ENCODE data around the gene C22orf15.
"Not testable (repeated sequence)": the region's sequence is repeated elsewhere in the genome, so short reads cannot be mapped to it uniquely, and the experiment has no call there.

The C22orf15 gene, protein sequence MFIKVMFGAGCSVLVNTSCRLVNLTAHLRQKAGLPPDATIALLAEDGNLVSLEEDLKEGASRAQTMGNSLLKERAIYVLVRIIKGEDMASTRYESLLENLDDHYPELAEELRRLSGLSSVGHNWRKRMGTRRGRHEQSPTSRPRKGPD

DNA sequence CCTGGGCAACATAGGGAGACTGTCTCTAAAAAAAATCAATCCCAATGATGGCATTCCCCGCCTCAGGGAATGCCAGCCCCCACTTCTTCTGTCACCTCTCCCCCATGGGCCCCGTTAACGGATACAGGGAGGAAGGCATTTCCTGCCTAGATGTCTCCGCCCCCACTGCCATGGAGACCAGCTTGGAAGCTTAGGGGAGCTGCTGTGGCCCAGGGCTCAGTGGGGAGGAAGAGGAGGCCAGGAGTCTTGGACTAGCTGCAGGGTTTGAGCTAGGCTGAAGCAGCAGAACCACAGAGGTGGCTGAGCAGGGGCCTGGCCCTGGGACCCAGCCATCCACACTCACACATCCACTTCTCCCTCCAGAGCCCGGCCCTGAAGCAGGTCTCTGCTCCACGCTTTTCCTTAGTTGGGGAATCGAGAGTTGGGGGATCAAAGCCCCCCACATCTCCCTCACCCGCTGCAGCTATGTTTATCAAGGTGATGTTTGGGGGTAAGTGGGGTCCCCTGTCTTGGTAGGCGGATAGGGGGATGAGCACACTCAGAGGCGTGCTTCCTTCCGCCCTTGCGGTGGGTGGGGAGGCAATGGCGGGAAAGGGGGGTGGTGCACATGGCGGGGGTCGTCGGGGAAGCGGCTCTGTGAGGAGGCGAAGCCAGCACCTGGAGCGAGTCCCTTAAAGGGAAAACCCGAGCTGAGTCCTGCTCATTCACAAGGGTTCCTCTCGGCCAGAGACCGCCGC is at the start of gene C22orf15:
C22orf15 (plus strand) TSS at position 149 of the 737 bp plus-strand sequence; CDS start at position 466, 317 bp downstream.
- peak; percentile 85 for DNase-seq (ENCODE audit: low read depth)

DNA sequence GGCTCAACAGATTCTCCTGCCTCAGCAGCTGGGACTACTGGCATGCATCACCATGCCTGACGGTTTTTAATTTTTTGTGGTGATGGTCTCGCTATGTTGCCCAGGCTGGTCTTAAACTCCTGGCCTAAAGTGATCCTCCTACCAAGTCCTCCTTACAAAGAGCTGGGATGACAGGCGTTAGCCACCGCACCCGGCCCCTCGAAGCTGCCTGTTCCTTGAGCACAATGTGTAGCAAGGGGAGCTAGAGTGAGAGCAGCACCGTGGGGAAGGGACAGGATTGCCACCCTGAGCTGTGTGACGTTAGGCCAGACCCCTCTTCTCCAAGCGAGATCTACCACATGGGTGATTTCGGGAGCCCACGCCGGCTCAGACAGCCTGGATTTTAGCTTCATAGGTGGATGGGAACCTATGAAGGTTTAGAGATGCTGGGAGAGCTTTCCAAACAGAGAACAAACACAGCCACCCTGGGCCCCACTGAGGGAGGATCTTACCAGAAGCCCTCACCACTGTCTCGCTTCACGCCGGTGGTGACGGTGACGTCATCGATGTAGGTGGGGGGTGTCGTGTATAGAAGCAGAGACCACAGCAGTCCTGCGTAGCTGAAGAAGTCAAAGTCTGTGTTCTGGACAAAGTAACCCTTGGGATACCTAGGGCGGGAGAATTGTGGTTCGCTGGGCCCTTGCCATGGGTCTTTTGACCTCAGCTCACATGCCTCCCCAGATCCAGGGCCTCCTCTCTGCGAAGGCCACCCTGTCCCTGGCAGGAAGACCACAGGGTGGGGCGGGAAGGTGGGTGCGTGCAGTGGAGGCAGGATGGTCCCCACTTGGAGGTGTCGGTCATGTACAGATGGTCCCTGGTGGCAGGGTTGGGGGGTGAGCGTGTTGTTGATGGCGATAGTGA is 48.8 kb upstream of the C22orf15 start:
- no peak for DNase-seq (ENCODE audit: low read depth)

DNA sequence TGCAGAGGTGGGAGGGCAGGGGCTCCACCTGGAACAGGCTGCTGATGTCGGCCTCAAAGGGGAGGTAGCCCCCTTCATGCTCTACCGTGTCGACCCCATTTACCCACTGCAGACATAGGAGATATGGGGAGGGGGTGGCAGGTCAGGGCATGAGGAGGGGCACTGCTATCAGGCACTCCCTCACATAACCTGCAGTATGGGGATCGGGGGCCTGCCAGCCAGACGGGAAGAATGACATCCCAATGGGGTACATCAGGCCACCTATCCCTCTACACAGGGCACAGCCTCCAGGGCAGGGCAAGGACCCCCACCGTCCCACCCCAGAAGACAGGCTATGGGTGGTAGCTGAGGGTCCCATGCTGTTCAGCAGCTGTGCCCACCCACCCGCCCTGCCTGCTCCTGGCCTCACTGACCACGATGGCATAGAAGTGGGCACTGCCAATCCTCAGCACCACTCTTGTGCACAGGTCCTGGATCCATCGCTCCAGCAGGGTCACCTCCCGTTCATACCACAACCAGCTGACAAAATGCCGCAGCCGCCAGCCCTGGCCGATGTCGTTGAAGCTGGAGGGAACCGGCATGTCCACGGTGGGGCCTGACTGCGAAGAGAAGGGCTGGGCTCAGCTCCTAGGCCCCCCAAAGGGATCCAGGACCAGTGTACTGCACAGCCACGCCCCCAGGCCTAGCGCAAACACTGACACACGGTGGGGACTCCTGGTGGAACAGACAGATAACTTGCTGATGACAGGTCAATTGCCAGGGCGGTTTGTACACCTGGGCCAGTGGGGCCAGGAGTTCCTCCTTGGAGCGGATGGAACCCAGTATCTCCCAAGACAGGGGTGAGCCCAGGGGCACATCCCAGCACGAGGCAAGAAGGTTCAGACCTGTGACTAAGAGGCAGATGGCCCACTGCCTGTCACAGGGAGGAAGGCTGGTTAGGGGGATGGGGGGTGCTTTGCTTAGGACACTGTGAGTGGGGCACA is 47.9 kb upstream of the C22orf15 start:
- DNase-seq (ENCODE audit: low read depth) = no peak

DNA sequence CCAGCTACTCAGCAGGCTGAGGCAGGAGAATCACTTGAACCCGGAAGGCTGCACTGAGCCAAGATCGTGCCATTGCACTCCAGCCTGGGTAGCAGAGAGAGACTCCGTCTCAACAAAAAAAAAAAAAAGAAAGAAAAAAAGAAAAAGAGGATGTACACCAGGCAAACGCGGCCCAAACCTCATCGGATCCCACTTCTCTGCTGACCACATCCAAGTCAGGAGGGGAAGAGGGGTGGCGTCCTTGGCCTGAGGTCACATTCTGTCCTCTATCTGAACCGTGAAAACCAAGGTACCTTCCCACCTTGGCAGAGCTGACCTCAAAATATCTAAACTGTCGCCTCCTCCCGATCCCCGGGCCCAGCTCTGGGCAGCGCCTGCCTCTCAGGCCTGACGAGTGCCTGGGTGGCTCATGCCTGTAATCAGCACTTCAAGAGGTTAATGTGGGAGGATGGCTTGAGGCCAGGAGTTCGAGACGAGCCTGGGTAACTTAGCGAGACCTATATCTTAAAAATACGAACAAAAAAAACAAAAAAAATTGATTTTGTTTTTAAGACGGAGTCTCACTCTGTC is 46.9 kb upstream of the C22orf15 start:
- DNase-seq (ENCODE audit: low read depth) = no peak

DNA sequence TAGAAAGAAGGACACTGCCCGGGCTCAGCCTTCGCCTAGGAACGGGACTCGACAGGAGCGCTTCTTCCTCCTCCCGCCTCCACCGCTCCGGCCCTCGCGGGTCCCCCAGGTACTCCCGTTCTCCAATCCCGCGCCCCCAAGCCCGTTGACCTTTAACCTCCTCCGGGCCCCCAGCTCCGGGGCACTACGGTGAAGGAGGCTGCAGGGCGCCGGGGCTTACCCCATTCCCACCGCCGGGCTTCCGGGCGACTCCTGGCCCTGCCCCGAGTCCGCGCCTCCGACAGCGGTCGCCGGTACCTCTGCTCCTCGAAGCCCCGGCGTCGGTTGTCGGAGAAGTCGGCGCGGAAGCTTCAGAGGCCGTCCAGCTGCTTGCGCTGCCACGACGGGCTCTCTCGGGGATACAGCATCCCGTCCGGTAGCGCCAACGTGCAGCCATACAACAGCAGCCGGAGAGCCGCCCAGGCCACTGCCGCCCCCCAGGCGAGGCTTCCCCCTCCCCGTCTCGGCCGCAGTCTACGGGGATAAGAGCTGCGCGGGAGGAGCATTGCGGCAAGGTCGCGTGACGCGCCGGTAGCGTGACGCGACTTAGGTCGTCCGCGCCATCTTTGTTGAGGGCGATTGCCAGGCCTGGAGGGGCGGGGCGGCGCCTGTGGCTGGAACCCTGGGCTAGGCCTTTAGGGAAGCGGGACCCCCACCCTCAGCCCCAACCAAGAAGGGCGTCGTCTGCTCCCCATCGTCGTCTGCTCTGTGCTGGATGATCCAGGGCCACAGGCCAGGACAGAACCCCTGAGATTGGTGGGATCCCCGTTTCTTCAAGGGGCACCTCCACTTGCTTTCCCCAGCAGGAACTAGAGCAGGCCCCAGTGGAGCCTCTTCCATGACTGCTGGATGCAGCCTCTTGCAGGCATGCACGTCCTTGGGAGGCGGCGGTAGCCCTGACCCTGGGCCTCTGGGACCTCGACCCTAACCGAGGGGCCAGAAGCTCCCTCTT is 45.7 kb upstream of the C22orf15 start:
- DNase-seq (ENCODE audit: low read depth) = peak; percentile 81

DNA sequence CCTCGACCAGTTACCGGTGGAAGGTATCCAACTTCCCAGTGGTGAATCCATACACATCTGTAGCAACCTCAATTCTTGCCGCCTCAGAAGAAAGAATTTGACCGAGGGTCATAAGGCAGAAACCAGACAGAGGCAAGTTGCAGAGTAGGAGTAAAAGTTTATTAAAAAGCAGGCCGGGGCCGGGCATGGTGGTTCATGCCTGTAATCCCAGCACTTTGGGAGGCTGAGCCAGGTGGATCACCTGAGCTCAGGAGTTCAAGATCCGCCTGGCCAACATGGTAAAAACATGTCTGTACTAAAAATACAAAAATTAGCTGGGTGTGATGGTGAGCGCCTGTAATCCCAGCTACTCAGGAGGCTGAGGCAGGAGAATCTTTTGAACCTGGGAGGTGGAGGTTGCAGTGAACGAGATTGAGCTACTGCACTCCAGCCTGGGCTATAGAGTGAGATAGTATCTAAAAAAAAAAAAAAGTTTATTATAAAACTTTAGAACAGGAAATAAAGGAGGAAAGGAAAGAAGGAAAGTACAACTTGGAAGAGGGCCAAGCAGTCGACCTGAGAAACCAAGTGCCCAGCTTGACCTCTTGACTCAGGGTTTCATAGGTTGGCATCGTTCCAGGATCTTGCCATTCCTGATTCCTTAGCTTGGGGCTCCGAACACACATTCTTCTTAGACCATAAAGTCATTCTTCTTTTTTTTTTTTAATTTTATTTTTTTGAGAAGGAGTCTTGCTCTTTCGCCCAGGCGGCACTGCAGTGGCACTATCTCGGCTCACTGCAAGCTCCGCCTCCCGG is 44.2 kb upstream of the C22orf15 start:
- DNase-seq (ENCODE audit: low read depth) = no peak

DNA sequence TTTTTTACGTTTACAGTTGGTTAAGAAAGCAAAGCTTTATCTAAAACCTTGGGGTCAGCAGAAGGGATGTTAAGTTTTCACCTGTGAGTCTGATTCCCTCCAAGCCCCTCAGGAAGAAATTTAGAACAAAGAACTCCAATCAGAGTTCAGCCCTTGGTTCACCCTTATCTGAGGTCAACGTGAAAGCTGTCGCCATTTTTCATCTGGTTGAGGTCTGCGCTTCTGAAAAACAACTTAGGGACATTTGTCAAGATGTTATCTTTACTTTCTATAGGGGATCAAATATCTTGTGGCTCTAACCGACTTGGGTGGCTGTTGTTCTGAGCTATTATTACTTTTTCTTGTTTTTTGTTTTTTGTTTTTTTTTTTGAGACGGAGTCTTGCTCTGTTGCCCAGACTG is 41.9 kb upstream of the C22orf15 start:
- no peak for DNase-seq (ENCODE audit: low read depth)

DNA sequence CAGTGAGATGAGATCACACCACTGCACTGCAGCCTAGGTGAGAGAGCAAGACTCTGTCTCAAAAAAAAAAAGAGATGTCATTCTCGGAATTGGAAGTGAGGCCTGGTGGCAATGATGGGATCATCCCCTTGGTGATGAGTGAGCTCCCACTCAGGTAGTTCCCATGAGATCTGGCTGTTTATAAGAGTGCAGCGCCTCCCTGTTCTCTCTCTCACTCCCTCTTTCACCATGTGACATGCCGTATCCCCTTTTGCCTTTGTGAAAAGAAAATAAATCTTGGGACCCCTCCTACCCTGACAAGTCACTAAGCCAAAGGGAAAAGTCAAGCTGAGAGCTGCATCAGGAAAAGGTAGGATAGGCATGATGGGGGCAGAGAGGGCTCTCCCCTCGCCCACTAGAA is 40.6 kb upstream of the C22orf15 start:
- DNase-seq (ENCODE audit: low read depth) = no peak

DNA sequence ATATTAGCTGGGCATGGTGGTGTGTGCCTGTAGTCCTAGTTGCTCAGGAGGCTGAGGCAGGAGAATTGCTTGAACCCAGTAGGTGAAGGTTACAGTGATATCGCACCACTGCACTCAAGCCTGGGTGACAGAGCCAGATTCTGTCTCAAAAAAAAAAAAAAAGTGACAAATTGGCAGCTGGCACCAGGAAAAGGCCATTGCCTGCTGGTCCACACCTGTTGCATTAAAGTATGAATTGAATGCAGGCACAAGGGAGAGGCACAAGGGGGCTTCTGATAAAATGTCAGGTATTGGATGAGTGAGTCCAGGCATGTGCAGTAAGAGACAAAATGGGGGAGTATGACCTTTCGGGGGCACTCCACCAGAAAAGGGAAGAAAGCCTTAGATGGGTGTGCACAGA is 40.1 kb upstream of the C22orf15 start:
- DNase-seq (ENCODE audit: low read depth) = no peak

DNA sequence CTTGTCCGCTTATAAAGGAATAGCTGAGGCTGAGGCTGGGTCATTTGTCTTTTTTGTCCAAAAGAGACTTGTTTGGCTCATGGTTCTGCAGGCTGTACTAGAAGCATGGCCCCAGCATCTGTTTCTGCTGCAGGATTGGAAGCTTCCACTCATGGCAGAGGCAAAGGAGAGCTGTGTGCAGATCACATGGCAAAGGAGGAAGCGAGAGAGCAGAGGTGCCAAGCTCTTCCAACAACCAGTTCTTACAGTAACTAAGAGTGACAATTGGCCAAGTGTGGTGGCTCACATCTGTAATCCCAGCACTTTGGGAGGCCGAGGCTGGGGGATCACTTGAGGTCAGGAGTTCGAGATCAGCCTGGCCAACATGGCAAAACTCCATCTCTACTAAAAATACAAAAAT is 34.7 kb upstream of the C22orf15 start:
- DNase-seq (ENCODE audit: low read depth) = not testable (repeated sequence)

DNA sequence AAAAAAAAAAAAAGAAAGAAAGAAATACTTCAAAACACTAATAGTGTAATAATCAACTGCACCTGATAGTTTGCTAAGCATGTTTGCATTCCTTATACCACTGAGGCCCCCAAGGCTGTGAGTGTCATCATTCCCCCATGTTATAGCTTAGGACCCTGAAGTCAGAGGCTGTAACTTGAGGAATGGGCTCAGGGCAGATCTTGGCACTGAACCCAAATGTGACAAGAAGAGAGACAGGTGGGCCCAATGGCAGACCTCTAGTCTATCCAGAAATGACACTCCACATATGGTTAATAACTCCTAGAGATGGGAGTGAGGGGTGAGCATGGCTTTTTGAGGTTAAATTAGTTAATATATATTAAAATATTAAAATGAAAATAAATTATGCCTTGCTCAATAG is 25.1 kb upstream of the C22orf15 start:
- no peak for DNase-seq (ENCODE audit: low read depth)

DNA sequence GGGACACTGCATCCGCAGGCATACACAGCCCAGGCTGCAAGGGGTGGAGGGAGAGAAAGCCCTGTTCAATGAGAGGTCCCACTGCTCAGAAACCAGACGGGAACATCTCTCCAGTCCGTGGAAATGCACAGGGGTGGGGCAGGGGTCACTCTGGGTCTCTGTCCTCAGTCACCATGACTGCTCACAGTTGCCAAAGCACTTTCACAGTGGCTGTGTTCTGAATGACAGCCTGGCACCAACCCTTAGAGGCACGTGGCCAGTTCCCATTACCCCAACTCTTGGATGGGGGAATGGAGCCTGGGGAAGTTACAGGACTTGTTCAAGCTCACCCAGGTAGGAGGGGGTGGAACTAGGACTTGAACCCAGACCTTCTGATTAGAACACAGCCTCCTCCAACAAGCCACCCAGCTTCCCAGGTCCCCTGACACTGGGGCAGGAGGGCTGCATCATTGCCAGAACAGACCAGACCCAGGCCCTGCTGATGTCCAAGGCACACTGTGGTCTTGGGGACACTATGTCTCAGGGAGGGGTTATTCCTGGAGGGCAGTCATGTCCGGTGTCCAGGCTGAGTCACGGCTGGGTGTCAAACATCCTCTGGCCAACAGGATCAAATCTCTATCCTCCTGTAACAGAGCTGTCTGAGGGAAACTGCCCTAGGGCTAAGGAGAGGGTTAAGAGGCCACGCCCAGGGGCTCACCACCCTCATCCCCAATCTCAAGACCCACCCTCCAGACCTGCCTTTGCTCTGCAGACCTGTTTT is 20.1 kb upstream of the C22orf15 start:
- no peak for DNase-seq (ENCODE audit: low read depth)

DNA sequence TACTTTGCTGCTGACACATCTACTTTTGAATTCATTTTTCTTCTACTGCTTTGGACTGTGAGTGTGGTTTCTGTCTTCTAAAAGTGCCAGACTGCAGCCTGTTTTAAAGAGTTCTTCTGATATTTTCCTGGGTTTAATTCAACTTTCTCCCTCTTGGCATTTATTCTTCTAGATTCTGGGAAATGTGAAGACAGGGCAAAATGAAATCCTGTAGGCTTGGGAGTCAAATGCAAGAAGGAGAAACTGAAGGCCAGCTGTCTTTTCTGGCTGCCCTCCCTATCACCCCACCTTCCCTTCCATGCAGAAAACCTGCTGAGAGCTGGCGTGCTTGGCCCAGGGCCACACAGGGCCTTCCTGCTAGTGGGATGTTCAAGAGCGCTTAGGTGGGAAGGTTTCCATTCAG is 19.5 kb upstream of the C22orf15 start:
- DNase-seq (ENCODE audit: low read depth) = no peak

DNA sequence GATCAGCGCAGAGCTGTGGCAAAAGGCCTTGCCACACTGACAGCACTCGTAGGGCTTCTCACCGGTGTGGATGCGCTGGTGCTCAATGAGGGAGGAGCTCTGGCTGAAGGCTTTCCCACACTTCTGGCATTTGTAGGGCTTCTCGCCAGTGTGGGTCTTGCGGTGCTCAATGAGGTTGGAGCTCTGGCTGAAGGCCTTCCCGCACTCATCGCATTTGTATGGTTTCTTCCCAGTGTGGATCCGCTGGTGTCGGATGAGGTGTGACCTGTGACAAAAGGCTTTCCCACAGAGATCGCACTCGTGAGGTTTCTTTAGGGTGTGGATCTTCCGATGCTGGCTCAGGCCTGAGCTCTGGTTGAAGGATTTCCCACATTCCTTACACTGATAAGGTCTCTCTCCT is 18.8 kb upstream of the C22orf15 start:
- DNase-seq (ENCODE audit: low read depth) = no peak

DNA sequence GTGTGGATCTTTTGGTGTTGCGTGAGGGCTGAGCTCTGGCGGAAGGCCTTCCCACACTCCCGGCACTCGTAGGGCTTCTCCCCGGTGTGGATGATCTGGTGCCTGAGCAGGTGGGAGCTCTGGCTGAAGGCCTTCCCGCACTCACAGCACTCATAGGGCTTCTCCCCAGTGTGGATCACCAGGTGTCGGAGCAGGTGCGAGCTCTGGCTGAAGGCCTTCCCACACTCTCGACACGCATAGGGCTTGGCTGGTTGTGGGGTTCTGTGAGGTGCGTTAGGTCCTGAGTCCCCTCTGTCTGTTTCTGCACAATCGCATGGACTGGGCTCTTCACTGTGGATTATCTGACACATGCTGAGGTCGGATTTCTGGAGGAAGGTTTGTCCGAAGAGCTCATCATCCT is 18.3 kb upstream of the C22orf15 start:
- DNase-seq (ENCODE audit: low read depth) = no peak

DNA sequence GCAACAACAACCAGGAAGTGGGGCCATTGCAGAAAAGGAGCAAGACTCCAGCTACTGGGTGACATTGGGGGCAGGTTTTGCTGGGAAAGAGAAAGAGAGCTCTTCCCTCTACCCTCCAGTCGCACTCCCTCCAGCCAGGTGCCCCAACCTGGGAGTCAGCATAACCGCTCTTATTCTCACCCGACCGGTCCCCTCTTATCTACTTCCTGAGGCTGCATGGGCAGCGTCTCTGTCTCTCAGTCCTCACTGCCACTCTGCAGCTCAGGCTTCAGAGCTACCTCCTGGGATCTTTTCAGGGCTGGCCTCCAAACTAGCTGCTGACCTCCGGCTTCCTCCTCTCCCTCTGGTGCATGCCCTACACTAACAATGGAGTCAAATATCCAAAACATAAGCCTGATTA is 17.0 kb upstream of the C22orf15 start:
- DNase-seq (ENCODE audit: low read depth) = no peak

DNA sequence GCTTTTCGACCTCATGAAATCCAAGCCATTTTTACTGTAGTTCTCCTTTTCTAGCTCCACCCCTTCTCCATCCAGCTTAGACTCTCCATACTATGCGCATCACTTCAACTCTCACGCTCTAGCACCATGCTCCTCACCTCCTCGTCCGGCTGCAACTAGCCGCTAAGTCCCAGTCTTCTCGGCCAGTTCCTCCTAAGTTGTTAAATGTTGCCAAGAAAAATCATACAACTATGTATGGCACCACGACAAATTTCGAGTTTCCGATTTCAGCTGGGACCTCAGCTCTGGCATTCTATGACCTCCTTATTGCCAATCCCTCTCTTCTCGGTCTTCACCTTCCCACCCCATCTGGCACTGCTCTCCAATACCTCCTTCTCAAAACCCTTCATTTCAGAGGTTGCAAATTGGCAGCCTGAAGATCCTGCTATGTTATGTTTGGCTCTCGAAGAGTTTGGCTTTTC is 12.9 kb upstream of the C22orf15 start:
- no peak for DNase-seq (ENCODE audit: low read depth)

DNA sequence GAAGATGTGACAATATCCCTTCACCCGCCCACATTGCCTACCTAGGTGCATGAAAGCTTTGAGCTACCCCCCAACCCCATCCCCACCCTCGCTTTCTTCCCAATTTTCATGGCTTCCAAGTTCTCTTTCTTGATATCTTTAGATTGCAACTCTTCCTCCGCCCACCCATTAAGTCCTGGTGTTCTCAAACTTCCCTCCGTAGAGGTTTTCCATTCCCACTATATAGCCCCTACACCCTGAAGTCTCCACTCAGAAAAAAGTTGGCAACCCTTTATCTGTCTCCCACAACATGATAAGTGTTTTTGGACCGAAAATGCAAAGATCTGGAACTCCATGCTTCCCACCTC is 12.4 kb upstream of the C22orf15 start:
- no peak for DNase-seq (ENCODE audit: low read depth)
